Osteoblast (primary cell): ENCODE data around the gene OPA3. TPM values are rescaled to one million over a fixed set of nuclear protein-coding genes. Genes with fewer than 3 reads are reported as not detected.
A peak's percentile ranks its signal among the peaks of the same experiment; 100 is the strongest.
"Not testable (repeated sequence)": the region's sequence is repeated elsewhere in the genome, so short reads cannot be mapped to it uniquely, and the experiment has no call there.

Experiments used
- DNase-seq: peaks from one replicate; pipeline ENCODE4 v3.0.0; 2011; ENCODE audit warnings: low spot score, mixed read lengths; ENCODE audit not compliant: insufficient read length; ENCODE audit errors: missing footprints
- H2AFZ ChIP-seq: 2 replicates; pipeline ENCODE4 v1.6.0; 2011; ENCODE audit warnings: mild to moderate bottlenecking, low read length
- H3K27ac ChIP-seq: 2 replicates; pipeline ENCODE4 v1.5.1; 2011; ENCODE audit warnings: mild to moderate bottlenecking, low read depth, low read length, moderate library complexity
- H3K27me3 ChIP-seq: 2 replicates; pipeline ENCODE4 v1.6.0; 2012; ENCODE audit warnings: mild to moderate bottlenecking, control low read depth, inconsistent platforms, low read length, moderate library complexity; ENCODE audit not compliant: insufficient read depth
- H3K36me3 ChIP-seq: 2 replicates; pipeline ENCODE4 v1.5.1; 2011; ENCODE audit warnings: mild to moderate bottlenecking, low read length, control low read depth, moderate library complexity; ENCODE audit not compliant: insufficient read depth
- H3K4me1 ChIP-seq: 2 replicates; pipeline ENCODE4 v1.5.1; 2011; ENCODE audit warnings: mild to moderate bottlenecking, low read length, control low read depth, moderate library complexity; ENCODE audit not compliant: insufficient read depth
- H3K4me2 ChIP-seq: 2 replicates; pipeline ENCODE4 v1.6.0; 2011; ENCODE audit warnings: mild to moderate bottlenecking, low read length; ENCODE audit not compliant: insufficient read depth
- H3K4me3 ChIP-seq: fragments of 200-600 bp; sonication (generic); 3 replicates; pipeline ENCODE4 v1.5.1; 2012; ENCODE audit warnings: mild to moderate bottlenecking, low read length, inconsistent platforms; ENCODE audit not compliant: insufficient read depth
- H3K79me2 ChIP-seq: 2 replicates; pipeline ENCODE4 v1.6.0; 2012; ENCODE audit warnings: mild to moderate bottlenecking, low read length, control low read depth, inconsistent platforms; ENCODE audit not compliant: insufficient read depth
- H3K9me3 ChIP-seq: 2 replicates; pipeline ENCODE4 v1.5.1; 2011; ENCODE audit warnings: low read depth, low read length, control low read depth
- H4K20me1 ChIP-seq: 2 replicates; pipeline ENCODE4 v1.6.0; 2012; ENCODE audit warnings: mild to moderate bottlenecking, low read length, control low read depth; ENCODE audit not compliant: insufficient read depth
- CTCF ChIP-seq: IDR thresholded peaks from 2 replicates; pipeline ENCODE4 v1.5.1; 2011; ENCODE audit warnings: mild to moderate bottlenecking, low read depth, low read length, moderate library complexity; ENCODE audit errors: extremely low read depth
- total RNA-seq: library from RNA; depleted of rRNA; stranded (reverse); fragments of >200 nt; gene quantifications from 2 replicates; pipeline ENCODE4 v1.2.3, GENCODE V29; 2012

The OPA3 gene
- total RNA-seq, 1 donor, result 7.6 TPM

- Histone ChIP-seq H3K4me2 (no peak overlapping the region), H3K27ac (no peak overlapping the region), H3K9me3 (no peaks in the 10 kb centered on the region), H3K4me3 (no peak overlapping the region), H3K79me2 (peaks cover 82% of the 10 kb centered on the region), H3K36me3 (peaks cover 21% of the 10 kb centered on the region), H2AFZ (no peak overlapping the region), H4K20me1 (peaks cover 64% of the 10 kb centered on the region), H3K4me1 (no peaks in the 10 kb centered on the region), H3K27me3 (no peaks in the 10 kb centered on the region)
- TF ChIP-seq CTCF, result no peak
- no peak for DNase-seq
Measured at GRCh38 chr19:45515081-45515624, 69.4 kb downstream of the OPA3 start.

GRCh38 chr19:45514376-45515051 lies 70.1 kb downstream of the OPA3 start:
- Histone ChIP-seq H3K9me3 (no peaks in the 10 kb centered on the region), H3K36me3 (peaks cover 17% of the 10 kb centered on the region), H3K27ac (no peak overlapping the region), H3K4me2 (no peak overlapping the region), H4K20me1 (peaks cover 70% of the 10 kb centered on the region), H3K4me3 (no peak overlapping the region), H2AFZ (no peak overlapping the region), H3K27me3 (no peaks in the 10 kb centered on the region), H3K79me2 (peaks cover 85% of the 10 kb centered on the region), H3K4me1 (peaks cover 4% of the 10 kb centered on the region)
- DNase-seq, result no peak
- no peak for TF ChIP-seq CTCF

- peaks cover 93% of the 10 kb centered on the region for H3K79me2 ChIP-seq
- H4K20me1 ChIP-seq, result peaks cover 69% of the 10 kb centered on the region
- DNase-seq, result no peak
- no peaks in the 10 kb centered on the region for H3K27me3 ChIP-seq
- no peak overlapping the region for H3K4me2 ChIP-seq
- H3K27ac ChIP-seq, result no peak overlapping the region
- H3K36me3 ChIP-seq, result peaks cover 7% of the 10 kb centered on the region
- H3K4me3 ChIP-seq, result no peak overlapping the region
- no peak for TF ChIP-seq CTCF
- no peak overlapping the region for H2AFZ ChIP-seq
- no peaks in the 10 kb centered on the region for H3K9me3 ChIP-seq
- H3K4me1 ChIP-seq, result peaks cover 6% of the 10 kb centered on the region
Measured at GRCh38 chr19:45512881-45513483, 71.6 kb downstream of the OPA3 start.

- DNase-seq, result no peak
- Histone ChIP-seq H3K4me1 (peaks cover 12% of the 10 kb centered on the region), H3K36me3 (peaks cover 6% of the 10 kb centered on the region), H3K4me3 (no peak overlapping the region), H4K20me1 (peaks cover 56% of the 10 kb centered on the region), H3K9me3 (no peaks in the 10 kb centered on the region), H3K4me2 (no peak overlapping the region), H3K27ac (no peak overlapping the region), H3K27me3 (no peaks in the 10 kb centered on the region), H2AFZ (no peak overlapping the region), H3K79me2 (peaks cover 85% of the 10 kb centered on the region)
- TF ChIP-seq CTCF, result no peak
Measured at GRCh38 chr19:45511074-45511473, 73.5 kb downstream of the OPA3 start.

- H3K36me3 ChIP-seq, H2AFZ ChIP-seq, H3K9me3 ChIP-seq, H3K27ac ChIP-seq, DNase-seq, H3K27me3 ChIP-seq, H3K4me3 ChIP-seq: not testable (repeated sequence)
- peaks cover 15% of the 10 kb centered on the region for H3K4me1 ChIP-seq
- H3K79me2 ChIP-seq, result peaks cover 78% of the 10 kb centered on the region
- peaks cover 49% of the 10 kb centered on the region for H4K20me1 ChIP-seq
- H3K4me2 ChIP-seq, result peak overlapping the region; percentile 100
Measured at GRCh38 chr19:45510352-45510751, 74.2 kb downstream of the OPA3 start.
